Cardiac fibroblast (primary cell): ENCODE data around the gene CCDC197.

Source experiments
- DNase-seq, 2 donors: peaks; one replicate each; pipeline versions ENCODE4 v3.0.0 to v3.0.0-alpha.2; 2010; ENCODE audit warnings: low read depth in 2 of 2
- H3K4me3 ChIP-seq, 2 donors: replicated peaks in 1 of 2; 1 replicate in 1 of 2; 2 replicates in 1 of 2; pipeline ENCODE4 v1.5.1; 2011; ENCODE audit warnings: low read depth in 2 of 2, low read length in 2 of 2, mild to moderate bottlenecking in 2 of 2, moderate library complexity in 1 of 2
- TF ChIP-seq, protein P1 (sequence below): IDR thresholded peaks from one replicate; pipeline ENCODE4 v1.5.1; 2011; ENCODE audit warnings: low read depth, mild to moderate bottlenecking, low read length, inconsistent platforms

CCDC197 gene

DNA sequence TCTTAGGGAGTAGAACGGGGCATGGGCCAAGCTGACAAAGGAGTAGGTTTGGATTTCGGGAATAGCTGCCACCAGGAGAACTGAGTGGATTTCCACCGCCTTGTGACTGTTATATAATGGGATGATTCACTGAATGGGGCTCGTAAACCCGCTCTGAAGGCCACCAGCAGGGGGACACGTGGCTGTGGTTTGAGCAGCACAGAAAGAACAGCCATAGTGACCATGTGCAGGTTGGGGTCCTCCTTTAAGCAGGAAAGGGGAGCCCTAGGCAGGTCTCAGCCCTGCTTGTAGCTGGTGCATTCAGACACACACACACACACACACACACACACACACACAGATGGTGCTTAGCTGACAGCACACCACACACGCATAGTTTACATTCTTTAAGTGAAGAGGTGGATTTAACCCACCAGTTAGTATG is 12.1 kb upstream of the CCDC197 start:
- no peak overlapping the region for H3K4me3 ChIP-seq
- TF ChIP-seq, protein P1, sequence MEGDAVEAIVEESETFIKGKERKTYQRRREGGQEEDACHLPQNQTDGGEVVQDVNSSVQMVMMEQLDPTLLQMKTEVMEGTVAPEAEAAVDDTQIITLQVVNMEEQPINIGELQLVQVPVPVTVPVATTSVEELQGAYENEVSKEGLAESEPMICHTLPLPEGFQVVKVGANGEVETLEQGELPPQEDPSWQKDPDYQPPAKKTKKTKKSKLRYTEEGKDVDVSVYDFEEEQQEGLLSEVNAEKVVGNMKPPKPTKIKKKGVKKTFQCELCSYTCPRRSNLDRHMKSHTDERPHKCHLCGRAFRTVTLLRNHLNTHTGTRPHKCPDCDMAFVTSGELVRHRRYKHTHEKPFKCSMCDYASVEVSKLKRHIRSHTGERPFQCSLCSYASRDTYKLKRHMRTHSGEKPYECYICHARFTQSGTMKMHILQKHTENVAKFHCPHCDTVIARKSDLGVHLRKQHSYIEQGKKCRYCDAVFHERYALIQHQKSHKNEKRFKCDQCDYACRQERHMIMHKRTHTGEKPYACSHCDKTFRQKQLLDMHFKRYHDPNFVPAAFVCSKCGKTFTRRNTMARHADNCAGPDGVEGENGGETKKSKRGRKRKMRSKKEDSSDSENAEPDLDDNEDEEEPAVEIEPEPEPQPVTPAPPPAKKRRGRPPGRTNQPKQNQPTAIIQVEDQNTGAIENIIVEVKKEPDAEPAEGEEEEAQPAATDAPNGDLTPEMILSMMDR, result peak; percentile 51
- DNase-seq, result peak; percentile 60 to 66

DNA sequence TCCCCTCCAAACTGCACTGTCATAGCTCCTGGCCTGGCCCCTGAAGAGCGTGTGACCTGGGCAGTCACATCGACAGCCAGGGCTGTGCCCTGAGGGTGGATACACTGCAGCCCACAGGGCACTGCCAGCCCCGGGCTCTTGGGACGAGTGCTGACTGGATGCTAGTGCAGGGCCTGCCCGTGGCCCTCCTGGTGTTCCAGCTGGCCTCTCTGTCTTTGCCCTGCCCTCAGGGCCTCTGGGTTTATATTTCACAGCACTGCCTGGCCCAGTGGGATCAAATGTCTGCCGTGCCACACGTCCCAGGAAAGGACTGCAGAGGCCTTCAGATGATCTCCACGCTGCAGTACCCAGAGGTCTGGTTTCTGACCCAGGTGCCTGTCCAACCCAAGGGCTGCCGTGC is 10.1 kb upstream of the CCDC197 start:
- TF ChIP-seq, protein P1, result no peak
- H3K4me3 ChIP-seq, result no peak overlapping the region
- DNase-seq, result no peak

DNA sequence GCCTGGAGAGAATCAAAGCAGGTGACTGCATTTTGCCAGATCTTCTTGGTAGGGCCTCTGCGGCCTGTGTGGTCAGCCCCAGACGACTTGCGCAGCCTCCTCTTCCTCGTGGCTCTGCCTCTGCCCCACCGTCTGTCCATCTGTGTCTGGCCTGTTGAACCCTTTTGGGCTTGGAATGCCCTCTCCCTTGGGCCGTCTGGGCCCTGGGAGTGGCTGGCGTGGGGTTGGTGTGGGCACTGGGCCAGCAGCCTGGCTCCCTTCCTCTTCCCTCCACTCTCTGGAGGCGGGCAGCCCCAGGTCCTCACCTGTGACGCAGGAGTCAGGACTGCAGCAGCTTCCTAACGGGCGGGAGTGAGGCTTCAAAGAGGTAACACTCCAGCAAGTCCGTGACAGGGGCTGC is 9.7 kb upstream of the CCDC197 start:
- no peak for DNase-seq
- TF ChIP-seq, protein P1, result no peak
- no peak overlapping the region for H3K4me3 ChIP-seq

DNA sequence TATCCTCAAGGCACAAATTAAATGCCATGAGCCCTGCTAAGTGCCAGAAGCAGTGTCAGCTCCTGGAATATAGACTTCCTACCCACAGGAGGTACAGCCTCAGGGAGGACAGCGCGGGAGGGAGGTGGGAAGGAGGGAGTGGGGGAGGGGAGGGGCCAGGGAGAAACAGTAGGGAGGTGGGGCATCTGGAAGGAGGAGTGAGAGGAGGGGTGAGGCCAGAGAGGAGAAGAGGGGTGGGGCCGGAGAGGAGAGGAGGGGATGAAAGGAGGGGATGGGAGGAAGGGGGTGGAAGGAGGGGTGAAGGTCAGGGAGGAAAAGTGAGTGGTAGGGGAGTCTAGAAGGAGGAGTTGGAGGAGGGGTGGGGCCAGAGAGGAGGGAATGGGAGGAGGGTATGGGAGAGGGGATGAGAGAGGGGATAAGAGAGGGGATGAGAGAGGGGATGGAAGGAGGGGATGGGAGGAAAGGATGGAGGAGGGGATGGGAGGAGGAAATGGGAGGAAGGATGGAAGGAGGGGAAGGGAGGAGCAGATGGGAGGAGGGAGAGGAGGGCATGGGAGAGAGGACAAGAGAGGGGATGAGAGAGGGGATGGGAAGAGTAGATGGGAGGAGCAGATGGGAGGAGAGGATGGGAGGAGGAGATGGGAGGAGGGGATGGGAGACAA is 9.2 kb upstream of the CCDC197 start:
- no peak overlapping the region for H3K4me3 ChIP-seq
- TF ChIP-seq, protein P1, result no peak
- no peak for DNase-seq

DNA sequence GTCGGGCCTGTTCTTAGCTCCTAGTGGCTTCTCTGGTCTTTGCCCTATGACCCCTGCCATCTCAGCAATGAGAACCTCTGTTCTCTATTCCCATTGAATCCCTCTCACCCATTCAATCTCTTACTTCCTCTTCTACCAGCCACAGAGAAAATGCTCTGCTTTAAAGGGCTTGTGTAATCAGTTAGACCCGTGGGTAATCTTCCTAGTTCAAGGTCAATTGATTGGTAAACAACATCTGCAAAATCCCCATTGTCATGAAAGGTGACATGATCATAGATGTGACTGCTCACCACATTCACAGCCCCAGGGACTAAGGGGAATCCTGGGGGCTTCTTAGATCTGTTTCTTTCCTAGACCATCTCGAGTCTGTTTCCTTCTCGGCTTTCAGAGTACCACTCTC is 7.2 kb upstream of the CCDC197 start:
- TF ChIP-seq, protein P1, result no peak
- no peak for DNase-seq

DNA sequence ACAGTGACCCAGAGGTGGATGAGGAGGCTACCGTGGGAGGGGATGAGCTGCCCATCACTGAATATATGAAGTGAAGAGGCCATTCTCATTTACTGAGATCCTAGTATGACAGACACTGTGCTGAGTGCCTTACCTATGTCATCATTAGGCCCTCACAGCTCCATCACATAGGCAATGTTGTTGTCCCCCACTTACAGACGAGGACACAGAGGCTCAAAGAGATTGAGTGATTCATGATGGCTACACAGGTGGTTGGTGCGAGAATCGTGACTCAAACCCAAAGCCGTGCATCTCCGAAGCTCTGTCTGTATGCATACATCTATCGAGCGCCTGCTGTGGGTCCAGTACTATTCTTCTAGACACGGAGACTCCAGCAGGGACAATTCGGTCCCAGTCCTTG is 5.9 kb upstream of the CCDC197 start:
- H3K4me3 ChIP-seq, result no peak overlapping the region
- TF ChIP-seq, protein P1, result no peak
- no peak for DNase-seq

More for the DNA sequence above, 7.2 kb upstream of the CCDC197 start:
- H3K4me3 ChIP-seq, result no peak overlapping the region

DNA sequence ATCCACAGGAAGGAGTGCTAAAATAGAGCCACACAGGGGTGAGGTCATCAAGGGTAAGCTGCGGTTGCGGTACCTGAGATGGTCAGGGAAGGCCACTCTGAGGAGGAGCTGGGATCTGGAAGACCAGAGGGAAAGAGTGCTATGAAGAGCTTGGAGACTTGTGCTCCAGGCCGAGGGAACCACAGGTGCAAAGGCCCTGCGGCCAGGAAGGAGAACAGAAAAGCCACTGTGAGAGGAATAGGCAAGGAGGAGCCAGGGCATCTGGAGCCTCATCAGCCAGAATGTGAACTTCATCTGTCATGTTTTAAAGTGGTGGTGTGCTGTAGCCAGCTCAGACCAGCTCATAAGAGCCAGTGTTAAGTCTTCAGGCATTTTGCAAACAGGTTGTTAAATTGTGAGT is 5.5 kb upstream of the CCDC197 start:
- no peak overlapping the region for H3K4me3 ChIP-seq
- TF ChIP-seq, protein P1, result no peak
- DNase-seq, result no peak
